ENCODE data around the gene SMIM44. TPM values are rescaled to one million over a fixed set of nuclear protein-coding genes. Genes with fewer than 3 reads are reported as not detected.
A peak's percentile ranks its signal among the peaks of the same experiment; 100 is the strongest.
"Not testable (repeated sequence)": the region's sequence is repeated elsewhere in the genome, so short reads cannot be mapped to it uniquely, and the experiment has no call there.

Gene SMIM44
- total RNA-seq, 4 donors from 2014 or later, result not detected

GRCh38 chr19:3455393-3455955 lies 27.8 kb downstream of the SMIM44 start:
- H3K36me3 ChIP-seq, result peaks cover 70% of the 10 kb centered on the region
- no peak overlapping the region for H3K4me3 ChIP-seq
- TF ChIP-seq POLR2A (IDR thresholded peaks at IDR 0.05) (no peak), CTCF (IDR thresholded peaks at IDR 0.05) (no peak), POLR2AphosphoS5 (IDR thresholded peaks at IDR 0.05) (no peak), EP300 (IDR thresholded peaks at IDR 0.05) (no peak)
- WGBS, result 65% methylated on average over 7 of the region's 7 CpGs
- H3K27me3 ChIP-seq, result no peaks in the 10 kb centered on the region
- H3K9me3 ChIP-seq, result no peaks in the 10 kb centered on the region
- DNase-seq (ENCODE audit: low spot score in 2 of 2), result no peak
- peaks cover 41% of the 10 kb centered on the region for H3K4me1 ChIP-seq
- no peak overlapping the region for H3K27ac ChIP-seq

DNA sequence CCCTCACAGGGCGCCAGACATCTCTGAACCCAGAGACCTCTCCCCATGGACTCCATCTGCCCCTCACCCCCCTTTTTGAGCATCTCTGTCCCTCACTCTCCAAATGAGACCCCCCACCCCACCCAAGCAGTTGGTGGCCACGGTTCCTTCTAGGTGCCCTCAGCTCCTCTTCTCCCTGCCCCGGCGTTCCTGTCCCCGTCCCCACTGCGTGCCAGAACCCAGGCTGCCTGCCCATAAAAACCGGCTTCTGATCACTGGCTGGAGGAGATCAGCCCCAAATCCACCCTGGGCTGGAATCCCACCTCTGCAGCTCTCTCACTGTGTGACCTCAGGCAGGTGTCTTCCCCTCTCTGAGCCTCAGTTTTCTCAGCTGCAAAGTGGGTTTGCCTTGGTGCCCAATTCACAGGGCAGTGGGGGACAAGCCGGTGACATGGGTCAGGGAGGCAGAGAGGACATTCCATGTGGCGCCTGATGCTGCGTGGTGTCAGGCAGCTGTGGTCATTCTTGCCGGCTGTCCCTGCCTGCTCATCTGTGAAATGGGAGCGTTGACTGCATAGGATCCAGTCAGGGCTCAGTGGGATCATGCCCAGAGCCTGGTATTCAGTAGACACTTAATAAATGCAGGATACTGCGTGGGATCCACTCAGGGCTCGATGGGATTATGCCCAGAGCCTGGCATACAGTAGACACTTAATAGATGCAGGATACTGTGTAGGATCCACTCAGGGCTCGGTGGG lies 28.4 kb downstream of the SMIM44 start:
- H3K36me3 ChIP-seq, result peaks cover 77% of the 10 kb centered on the region
- no peak for DNase-seq (ENCODE audit: low spot score in 2 of 2)

DNA sequence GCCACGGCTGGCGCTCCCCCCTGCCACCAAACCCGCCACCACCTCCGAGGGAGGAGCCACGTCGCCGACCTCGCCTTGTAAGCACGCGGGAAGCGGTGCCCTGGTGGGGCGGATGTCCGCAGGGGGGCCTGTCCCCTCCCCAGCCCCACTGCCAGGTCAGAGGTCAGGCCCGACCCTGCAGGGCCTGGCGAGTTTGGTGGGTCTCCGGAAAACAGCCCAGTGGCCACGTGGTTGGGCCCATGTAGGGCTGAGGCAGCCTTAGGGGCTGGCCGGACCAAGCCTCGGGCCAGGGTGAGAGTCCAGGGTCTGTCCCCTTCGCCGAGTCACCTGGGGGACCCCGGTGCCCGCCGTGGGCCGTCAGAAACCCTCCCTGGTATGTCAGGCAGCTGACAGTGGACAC lies 29.4 kb downstream of the SMIM44 start:
- WGBS, result 76% methylated on average over 13 of the region's 25 CpGs
- TF ChIP-seq EP300 (IDR thresholded peaks at IDR 0.05), result no peak
- no peak for TF ChIP-seq CTCF (IDR thresholded peaks at IDR 0.05)
- no peak for TF ChIP-seq POLR2AphosphoS5 (IDR thresholded peaks at IDR 0.05)
- no peak for TF ChIP-seq POLR2A (IDR thresholded peaks at IDR 0.05)
- Histone ChIP-seq H3K4me1 (peaks cover 29% of the 10 kb centered on the region), H3K27ac (no peak overlapping the region), H3K9me3 (no peaks in the 10 kb centered on the region), H3K4me3 (no peak overlapping the region), H3K36me3 (peaks cover 87% of the 10 kb centered on the region), H3K27me3 (no peaks in the 10 kb centered on the region)
- no peak for DNase-seq (ENCODE audit: low spot score in 2 of 2)

More for the DNA sequence above, 28.4 kb downstream of the SMIM44 start:
- TF ChIP-seq POLR2A (IDR thresholded peaks at IDR 0.05), result no peak
- TF ChIP-seq EP300 (IDR thresholded peaks at IDR 0.05), result no peak
- TF ChIP-seq CTCF (IDR thresholded peaks at IDR 0.05), result no peak
- TF ChIP-seq POLR2AphosphoS5 (IDR thresholded peaks at IDR 0.05), result no peak
- no peaks in the 10 kb centered on the region for H3K27me3 ChIP-seq
- H3K27ac ChIP-seq, result no peak overlapping the region
- no peak overlapping the region for H3K4me3 ChIP-seq
- H3K9me3 ChIP-seq, result no peaks in the 10 kb centered on the region
- WGBS, result 94% methylated on average over 12 of the region's 15 CpGs
- peaks cover 39% of the 10 kb centered on the region for H3K4me1 ChIP-seq

- WGBS, result 98% methylated on average over 10 of the region's 10 CpGs
- Histone ChIP-seq H3K4me1 (peaks cover 19% of the 10 kb centered on the region), H3K36me3 (peaks cover 96% of the 10 kb centered on the region)
- not testable (repeated sequence) for H3K4me3 ChIP-seq; H3K27ac ChIP-seq; H3K9me3 ChIP-seq; DNase-seq (ENCODE audit: low spot score in 2 of 2); H3K27me3 ChIP-seq
These were observed 30.4 kb downstream of the SMIM44 start for GRCh38 chr19:3452942-3453214.

DNA sequence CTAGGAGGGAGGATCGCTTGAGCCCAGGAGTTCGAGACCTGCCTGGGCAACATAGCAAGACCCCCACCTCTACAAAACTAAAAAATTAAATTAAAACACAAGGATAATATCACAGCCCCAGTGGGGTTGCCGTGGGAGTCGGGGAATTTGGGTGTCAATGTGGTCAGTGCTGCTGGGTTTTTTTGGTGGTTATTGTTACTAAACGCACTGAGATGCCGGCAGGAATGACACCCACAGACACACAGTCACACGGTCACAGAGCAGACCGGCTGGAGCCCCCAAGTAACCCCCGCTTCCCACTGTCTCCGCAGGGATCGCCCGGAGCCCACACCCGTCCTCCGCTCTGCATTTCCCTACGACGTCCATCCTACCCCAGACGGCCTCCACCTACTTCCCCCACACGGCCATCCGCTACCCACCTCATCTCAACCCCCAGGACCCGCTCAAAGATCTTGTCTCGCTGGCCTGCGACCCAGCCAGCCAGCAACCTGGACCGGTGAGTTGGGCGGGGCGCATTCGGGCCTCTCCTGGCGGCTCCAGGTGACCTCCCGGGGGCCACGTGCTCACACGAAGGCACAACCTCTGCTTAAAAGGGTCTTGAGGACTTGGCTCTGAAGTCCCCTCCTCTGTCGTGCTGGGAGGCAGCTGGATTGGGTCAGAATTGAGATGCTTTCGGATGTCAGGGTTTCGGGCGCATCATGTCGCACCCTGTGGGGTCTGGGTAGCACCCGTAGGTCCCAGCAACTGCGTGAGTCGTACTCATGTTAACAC lies 30.9 kb downstream of the SMIM44 start:
- TF ChIP-seq POLR2AphosphoS5 (IDR thresholded peaks at IDR 0.05) (no peak), EP300 (IDR thresholded peaks at IDR 0.05) (no peak), POLR2A (IDR thresholded peaks at IDR 0.05) (no peak), CTCF (IDR thresholded peaks at IDR 0.05) (no peak)
- no peak for DNase-seq (ENCODE audit: low spot score in 2 of 2)
- 94% methylated on average over 38 of the region's 38 CpGs for WGBS
- Histone ChIP-seq H3K27ac (peak overlapping the region; percentile 56), H3K36me3 (peaks cover 97% of the 10 kb centered on the region), H3K4me3 (no peak overlapping the region), H3K9me3 (no peaks in the 10 kb centered on the region), H3K4me1 (peaks cover 14% of the 10 kb centered on the region), H3K27me3 (no peaks in the 10 kb centered on the region)
